HEK293 (cell line): Measurements from ENCODE around the gene EME1.
A peak's percentile ranks its signal among the peaks of the same experiment; 100 is the strongest.
"Not testable (repeated sequence)": the region's sequence is repeated elsewhere in the genome, so short reads cannot be mapped to it uniquely, and the experiment has no call there.

Experiments used
- CTCF ChIA-PET: fragments of 350-600 bp; formaldehyde crosslinking; extraction: SDS; loops from one replicate; lab custom pipeline; 2021; ENCODE audit warnings: antibody characterized with exemption; lab: Yijun Ruan, JAX
- POLR2A ChIA-PET: fragments of 300-600 bp; formaldehyde crosslinking; extraction: SDS; loops from one replicate; lab custom pipeline; 2020; ENCODE audit warnings: antibody characterized with exemption, inconsistent platforms; lab: Yijun Ruan, JAX
- H3K27ac ChIP-seq: fragments of 200-500 bp; sonication (Bioruptor generic); 2 replicates; pipeline ENCODE4 v1.5.1; 2014; ENCODE audit warnings: low read depth, low read length, control low read depth, inconsistent platforms; ENCODE audit errors: extremely low read depth
- H3K36me3 ChIP-seq, 2 experiments: fragments of 200-500 bp in 1 of 2; sonication (Bioruptor generic) in 1 of 2; 1 replicate in 1 of 2; 2 replicates in 1 of 2; pipeline ENCODE4 v1.5.1; 2014 to 2017; ENCODE audit warnings: inconsistent platforms in 2 of 2, low read length in 2 of 2; ENCODE audit not compliant: control insufficient read depth in 2 of 2, insufficient read depth in 1 of 2
- H3K4me1 ChIP-seq: fragments of 200-500 bp; sonication (Bioruptor generic); 2 replicates; pipeline ENCODE4 v1.5.1; 2014; ENCODE audit warnings: mild to moderate bottlenecking, low read length, inconsistent platforms; ENCODE audit not compliant: control insufficient read depth, insufficient read depth
- H3K4me3 ChIP-seq: 2 replicates; pipeline ENCODE4 v1.5.1; 2011; ENCODE audit warnings: low read depth, mild to moderate bottlenecking, control low read depth, low read length, moderate library complexity
- H3K9me3 ChIP-seq: fragments of 200-500 bp; sonication (Bioruptor generic); 2 replicates; pipeline ENCODE4 v1.5.1; 2014; ENCODE audit warnings: low read depth, low read length, inconsistent platforms; ENCODE audit not compliant: control insufficient read depth, insufficient read depth
- BCL6B ChIP-seq: fragments of 450-650 bp; formaldehyde crosslinking; IDR thresholded peaks from 2 replicates; pipeline ENCODE4 v1.5.1; 2017; ENCODE audit warnings: missing biosample characterization, missing genetic modification characterization
- OSR2 ChIP-seq: fragments of 450-650 bp; formaldehyde crosslinking; IDR thresholded peaks from 2 replicates; pipeline ENCODE4 v1.5.1; 2016; ENCODE audit warnings: missing biosample characterization, missing genetic modification characterization
- ZBTB10 ChIP-seq: fragments of 450-650 bp; formaldehyde crosslinking; IDR thresholded peaks from 2 replicates; pipeline ENCODE4 v1.5.1; 2016; ENCODE audit warnings: missing biosample characterization, missing genetic modification characterization
- ZBTB21 ChIP-seq: fragments of 450-650 bp; formaldehyde crosslinking; IDR thresholded peaks from 2 replicates; pipeline ENCODE4 v1.5.1; 2017; ENCODE audit warnings: missing biosample characterization, missing genetic modification characterization
- ZNF10 ChIP-seq: fragments of 450-650 bp; formaldehyde crosslinking; IDR thresholded peaks from 2 replicates; pipeline ENCODE4 v1.5.1; 2017; ENCODE audit warnings: missing biosample characterization, missing genetic modification characterization
- ZNF146 ChIP-seq: fragments of 450-650 bp; formaldehyde crosslinking; IDR thresholded peaks from 2 replicates; pipeline ENCODE4 v1.5.1; 2016; ENCODE audit warnings: missing biosample characterization, missing genetic modification characterization
- ZNF2 ChIP-seq: fragments of 450-650 bp; formaldehyde crosslinking; IDR thresholded peaks from 2 replicates; pipeline ENCODE4 v1.5.1; 2016; ENCODE audit warnings: missing biosample characterization, missing genetic modification characterization
- ZNF274 ChIP-seq, 2 experiments: fragments of 200-500 bp in 1 of 2; fragments of 450-650 bp in 1 of 2; sonication (Bioruptor generic) in 1 of 2; formaldehyde crosslinking in 1 of 2; IDR thresholded peaks; 2 replicates each; pipeline versions ENCODE4 v1.5.1 to v1.6.1; 2014 to 2016; ENCODE audit warnings: borderline replicate concordance in 1 of 2, inconsistent platforms in 1 of 2, low read length in 1 of 2, missing biosample characterization in 1 of 2, missing genetic modification characterization in 1 of 2
- ZNF37A ChIP-seq: fragments of 450-650 bp; IDR thresholded peaks from 2 replicates; pipeline ENCODE4 v1.5.1; 2018; ENCODE audit warnings: missing biosample characterization, missing genetic modification characterization
- ZNF433 ChIP-seq: fragments of 450-650 bp; formaldehyde crosslinking; IDR thresholded peaks from 2 replicates; pipeline ENCODE4 v1.5.1; 2016; ENCODE audit warnings: missing biosample characterization, missing genetic modification characterization, low read depth
- ZNF549 ChIP-seq: fragments of 450-650 bp; IDR thresholded peaks from 2 replicates; pipeline ENCODE4 v1.5.1; 2018; ENCODE audit warnings: missing biosample characterization, missing genetic modification characterization, mild to moderate bottlenecking, inconsistent platforms, moderate library complexity
- ZNF677 ChIP-seq: fragments of 450-650 bp; IDR thresholded peaks from 2 replicates; pipeline ENCODE4 v1.5.0; 2018; ENCODE audit warnings: missing biosample characterization, mild to moderate bottlenecking, missing genetic modification characterization, moderate library complexity
- ZNF692 ChIP-seq: fragments of 450-650 bp; formaldehyde crosslinking; IDR thresholded peaks from 2 replicates; pipeline ENCODE4 v1.5.1; 2016; ENCODE audit warnings: missing biosample characterization, missing genetic modification characterization
- ZSCAN5A ChIP-seq: fragments of 450-650 bp; formaldehyde crosslinking; IDR thresholded peaks from 2 replicates; pipeline ENCODE4 v1.5.1; 2016; ENCODE audit warnings: missing biosample characterization, missing genetic modification characterization

EME1 gene

GRCh38 chr17:50419577-50419976 is 46.5 kb downstream of the EME1 start:
- H3K9me3 ChIP-seq, CTCF ChIA-PET, H3K4me1 ChIP-seq, H3K36me3 ChIP-seq, H3K27ac ChIP-seq, H3K4me3 ChIP-seq, POLR2A ChIA-PET: not testable (repeated sequence)
- TF ChIP-seq ZNF677 (tag by site-specific recombination): peak; percentile 52; the same call in 1 of the 2 replicates

GRCh38 chr17:50420419-50421112 is 47.5 kb downstream of the EME1 start:
- no peak for TF ChIP-seq ZBTB10 (tag by site-specific recombination)
- TF ChIP-seq ZNF274 (IDR thresholded peaks at IDR 0.05; ENCODE audit: low read length): no peak
- TF ChIP-seq ZNF274 (tag by site-specific recombination; IDR thresholded peaks at IDR 0.05; ENCODE audit: borderline replicate concordance): no peak
- no peak for TF ChIP-seq ZNF2 (tag by site-specific recombination)
- no peak for TF ChIP-seq ZBTB21 (tag by site-specific recombination)
- no peak for TF ChIP-seq ZSCAN5A (tag by site-specific recombination)
- TF ChIP-seq ZNF37A: no peak
- no peak for TF ChIP-seq BCL6B (tag by site-specific recombination)
- TF ChIP-seq ZNF433 (tag by site-specific recombination): no peak
- no peak for TF ChIP-seq ZNF549 (tag by site-specific recombination)
- no peak for TF ChIP-seq ZNF146 (tag by site-specific recombination)
- no peak for TF ChIP-seq ZNF692 (tag by site-specific recombination)
- TF ChIP-seq ZNF10 (tag by site-specific recombination): no peak
- no peak for TF ChIP-seq OSR2 (tag by site-specific recombination)
- ChIA-PET CTCF (interaction anchor here (0.6 to 3.1 kb wide), 2 partner anchors 23 to 296 kb away, joined by 3 to 24 read pairs; partner anchors contain the start of gene LRRC59), POLR2A (interaction anchor here (1.2 kb wide), 1 partner anchor 23 kb away, joined by 4 read pairs; no protein-coding TSS in a partner anchor)
- H3K9me3 ChIP-seq: no peaks in the 10 kb centered on the region
- H3K36me3 ChIP-seq: no peaks in the 10 kb centered on the region
- no peak overlapping the region for H3K27ac ChIP-seq
- 0 out of 2 replicates have a peak, but pooled peaks cover 3% of the 10 kb centered on the region for H3K4me1 ChIP-seq
- no peak overlapping the region for H3K4me3 ChIP-seq
